ENCODE data around the gene MTHFD1L.

DNA sequence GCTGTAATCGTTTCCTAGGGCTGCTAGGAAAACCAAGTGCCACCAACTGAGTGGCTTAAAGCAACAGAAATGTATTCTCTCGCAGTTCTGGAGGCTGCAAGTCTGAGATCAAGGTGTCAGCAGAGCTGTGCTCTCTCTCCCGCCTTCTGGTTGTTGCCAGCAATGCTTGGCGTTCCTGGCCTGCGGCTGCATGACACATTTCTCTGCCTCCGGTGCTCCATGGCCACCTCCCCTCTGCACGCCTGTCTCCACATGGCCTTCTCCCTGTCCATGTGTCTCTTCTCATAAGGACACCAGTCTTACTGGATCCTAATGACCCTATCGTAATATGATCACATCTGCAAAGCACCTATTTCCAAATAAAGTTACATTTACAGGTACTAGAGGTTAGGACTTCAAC, 282.6 kb downstream of the MTHFD1L start:
- TF ChIP-seq POLR2AphosphoS5 (IDR thresholded peaks at IDR 0.05; ENCODE audit: borderline replicate concordance, low read depth, low read length) (no peak), EZH2 (IDR thresholded peaks at IDR 0.05) (no peak)
